ENCODE data around the gene ACTMAP. TPM values are rescaled to one million over a fixed set of nuclear protein-coding genes. Genes with fewer than 3 reads are reported as not detected.

Gene ACTMAP
- total and polyA plus RNA-seq, 2 experiments from 2014 or later, result 3.2 to 14.8 TPM

DNA sequence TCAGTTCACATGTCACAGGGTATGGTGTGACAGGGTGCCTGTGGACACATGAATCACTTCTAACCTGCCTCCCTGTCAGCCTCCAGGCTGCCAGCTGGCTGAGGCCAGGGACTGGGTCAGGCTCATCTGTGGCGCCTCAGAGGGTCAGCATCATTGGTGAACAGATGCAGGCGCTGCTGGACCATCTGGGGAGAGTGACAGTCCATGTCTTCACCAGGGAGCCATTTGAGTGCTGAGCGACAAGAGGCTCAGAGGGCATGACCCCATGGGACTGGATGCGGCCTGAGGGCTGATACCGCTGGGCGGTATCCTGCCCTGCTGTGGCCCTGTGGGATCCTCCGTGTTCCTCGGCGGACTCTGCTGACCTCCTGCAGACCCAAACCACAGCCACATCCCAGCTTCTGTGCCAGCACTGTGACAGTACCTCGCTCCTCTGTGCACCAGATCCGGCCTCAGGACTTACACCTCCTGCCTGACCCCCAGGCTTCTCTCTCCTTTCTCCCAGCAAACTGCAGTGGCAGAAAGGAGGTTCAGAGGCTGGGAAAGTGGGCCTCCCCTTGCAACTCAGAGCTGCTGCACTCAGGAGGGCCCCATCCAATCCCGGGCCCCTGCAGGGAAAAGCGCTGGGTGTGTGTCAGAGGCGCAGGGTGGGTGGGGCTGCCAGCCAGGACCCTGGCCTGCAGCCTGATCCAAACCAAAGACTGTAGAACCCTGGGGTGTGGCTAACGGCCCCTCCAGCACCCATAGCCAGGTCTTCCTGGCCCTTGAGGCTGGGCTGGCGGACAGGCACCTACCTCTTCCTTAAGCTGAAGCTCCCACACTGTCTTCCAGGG, 10.2 kb downstream of the ACTMAP start:
- no peak for DNase-seq (ENCODE audit: low spot score)
- H4K20me1 ChIP-seq (ENCODE audit: insufficient read depth, poor library complexity, severe bottlenecking), result no peaks in the 10 kb centered on the region
- no peaks in the 10 kb centered on the region for H3K36me3 ChIP-seq (replicated peaks; ENCODE audit: insufficient read depth, low read depth)
- peaks cover 7% of the 10 kb centered on the region for H3K4me1 ChIP-seq (ENCODE audit: insufficient read depth)
- peak overlapping the region; percentile 68 for H3K27ac ChIP-seq
- 90% methylated on average over 16 of the region's 16 CpGs for WGBS (ENCODE audit: low lambda C conversion rate, missing lambda C conversion rate)
- H3K79me2 ChIP-seq, result no peaks in the 10 kb centered on the region
- no peak overlapping the region for H3K4me3 ChIP-seq
- TF ChIP-seq EZH2phosphoT487 (IDR thresholded peaks at IDR 0.05; ENCODE audit: low read depth, severe bottlenecking, unreplicated experiment), result no peak
- no peaks in the 10 kb centered on the region for H3K9me3 ChIP-seq (ENCODE audit: low read depth)
- no peak overlapping the region for H2AFZ ChIP-seq
- no peak overlapping the region for H3K4me2 ChIP-seq
- H3K27me3 ChIP-seq, result no peaks in the 10 kb centered on the region
- H3K9me2 ChIP-seq (replicated peaks; ENCODE audit: insufficient read depth), result no peaks in the 10 kb centered on the region

DNA sequence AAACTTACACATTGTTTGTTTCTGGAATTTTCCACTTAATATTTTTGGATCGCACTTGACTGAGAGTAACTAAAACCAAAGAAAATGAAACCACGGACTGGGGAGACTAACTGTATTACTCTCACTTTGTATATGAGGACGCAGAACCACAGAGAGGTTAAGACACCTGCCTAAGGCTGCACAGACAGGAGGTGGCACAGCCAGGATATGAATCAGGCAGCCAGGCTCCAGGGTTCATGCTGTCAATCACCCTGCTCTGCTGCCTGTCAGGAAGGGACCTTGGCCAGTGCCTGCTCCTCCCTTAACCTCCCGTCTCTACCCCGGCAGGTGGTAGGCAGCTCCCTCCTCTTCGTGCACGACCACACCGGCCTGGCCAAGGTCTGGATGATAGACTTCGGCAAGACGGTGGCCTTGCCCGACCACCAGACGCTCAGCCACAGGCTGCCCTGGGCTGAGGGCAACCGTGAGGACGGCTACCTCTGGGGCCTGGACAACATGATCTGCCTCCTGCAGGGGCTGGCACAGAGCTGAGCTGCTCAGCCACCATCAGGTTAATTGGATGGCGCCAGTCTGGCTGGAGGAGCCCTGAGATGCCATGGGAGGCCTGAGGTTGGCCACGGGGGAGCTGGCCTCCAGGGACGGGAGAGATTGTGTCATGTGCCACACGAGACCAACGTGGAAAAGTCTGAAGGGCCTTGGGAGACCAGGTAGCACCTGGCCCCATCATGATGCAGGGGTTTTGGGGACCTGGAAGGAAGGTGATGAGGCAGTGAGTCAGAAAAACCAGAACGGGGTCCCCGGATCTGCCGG, 11.0 kb downstream of the ACTMAP start:
- no peaks in the 10 kb centered on the region for H3K27me3 ChIP-seq
- H2AFZ ChIP-seq, result no peak overlapping the region
- no peak overlapping the region for H3K4me2 ChIP-seq
- no peaks in the 10 kb centered on the region for H3K9me3 ChIP-seq (ENCODE audit: low read depth)
- no peaks in the 10 kb centered on the region for H3K9me2 ChIP-seq (replicated peaks; ENCODE audit: insufficient read depth)
- H3K4me1 ChIP-seq (ENCODE audit: insufficient read depth), result no peaks in the 10 kb centered on the region
- H3K79me2 ChIP-seq, result no peaks in the 10 kb centered on the region
- H4K20me1 ChIP-seq (ENCODE audit: insufficient read depth, poor library complexity, severe bottlenecking), result no peaks in the 10 kb centered on the region
- no peak for DNase-seq (ENCODE audit: low spot score)
- TF ChIP-seq EZH2 (IDR thresholded peaks at IDR 0.05; ENCODE audit: borderline replicate concordance) (no peak), EZH2phosphoT487 (IDR thresholded peaks at IDR 0.05; ENCODE audit: low read depth, severe bottlenecking, unreplicated experiment) (no peak)
- TF ChIP-seq, protein P1, sequence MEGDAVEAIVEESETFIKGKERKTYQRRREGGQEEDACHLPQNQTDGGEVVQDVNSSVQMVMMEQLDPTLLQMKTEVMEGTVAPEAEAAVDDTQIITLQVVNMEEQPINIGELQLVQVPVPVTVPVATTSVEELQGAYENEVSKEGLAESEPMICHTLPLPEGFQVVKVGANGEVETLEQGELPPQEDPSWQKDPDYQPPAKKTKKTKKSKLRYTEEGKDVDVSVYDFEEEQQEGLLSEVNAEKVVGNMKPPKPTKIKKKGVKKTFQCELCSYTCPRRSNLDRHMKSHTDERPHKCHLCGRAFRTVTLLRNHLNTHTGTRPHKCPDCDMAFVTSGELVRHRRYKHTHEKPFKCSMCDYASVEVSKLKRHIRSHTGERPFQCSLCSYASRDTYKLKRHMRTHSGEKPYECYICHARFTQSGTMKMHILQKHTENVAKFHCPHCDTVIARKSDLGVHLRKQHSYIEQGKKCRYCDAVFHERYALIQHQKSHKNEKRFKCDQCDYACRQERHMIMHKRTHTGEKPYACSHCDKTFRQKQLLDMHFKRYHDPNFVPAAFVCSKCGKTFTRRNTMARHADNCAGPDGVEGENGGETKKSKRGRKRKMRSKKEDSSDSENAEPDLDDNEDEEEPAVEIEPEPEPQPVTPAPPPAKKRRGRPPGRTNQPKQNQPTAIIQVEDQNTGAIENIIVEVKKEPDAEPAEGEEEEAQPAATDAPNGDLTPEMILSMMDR (IDR thresholded peaks at IDR 0.05; ENCODE audit: poor library complexity), result no peak
- 93% methylated on average over 22 of the region's 22 CpGs for WGBS (ENCODE audit: low lambda C conversion rate, missing lambda C conversion rate)
- no peaks in the 10 kb centered on the region for H3K36me3 ChIP-seq (replicated peaks; ENCODE audit: insufficient read depth, low read depth)
- no peak overlapping the region for H3K27ac ChIP-seq
- H3K4me3 ChIP-seq, result no peak overlapping the region

DNA sequence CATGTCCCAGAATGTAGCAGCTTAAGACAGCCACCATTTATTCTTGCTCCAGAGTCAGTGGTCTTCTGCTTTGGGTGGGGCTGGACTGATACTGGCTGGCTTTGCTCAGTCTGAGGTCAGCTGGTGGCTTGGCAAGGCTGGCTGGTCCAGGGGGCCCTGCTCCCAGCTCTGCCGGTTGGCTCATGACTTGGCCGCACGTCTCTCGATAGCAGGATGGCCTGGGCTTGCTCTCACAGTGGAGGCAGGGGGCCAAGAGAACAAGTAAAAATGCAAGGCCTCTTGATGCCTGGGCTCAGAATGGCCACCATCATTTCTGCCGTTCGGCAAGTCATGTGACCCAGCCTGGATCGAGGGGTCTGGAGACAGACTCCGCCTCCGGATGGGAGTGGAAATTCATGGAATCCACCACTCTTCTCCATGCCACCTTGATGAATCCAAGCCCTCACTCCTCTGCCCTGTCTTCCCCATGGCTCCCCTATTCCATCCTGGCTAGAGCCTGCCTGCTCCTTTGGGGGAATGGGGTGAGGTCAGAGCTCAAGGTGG, 13.1 kb downstream of the ACTMAP start:
- H3K4me1 ChIP-seq (ENCODE audit: insufficient read depth), result no peaks in the 10 kb centered on the region
- no peak overlapping the region for H3K4me3 ChIP-seq
- no peak for TF ChIP-seq EZH2phosphoT487 (IDR thresholded peaks at IDR 0.05; ENCODE audit: low read depth, severe bottlenecking, unreplicated experiment)
- TF ChIP-seq, protein P1 (IDR thresholded peaks at IDR 0.05; ENCODE audit: poor library complexity), result no peak
- no peak for TF ChIP-seq EZH2 (IDR thresholded peaks at IDR 0.05; ENCODE audit: borderline replicate concordance)
- H4K20me1 ChIP-seq (ENCODE audit: insufficient read depth, poor library complexity, severe bottlenecking), result no peaks in the 10 kb centered on the region
- H3K4me2 ChIP-seq, result no peak overlapping the region
- H3K27ac ChIP-seq, result no peak overlapping the region
- DNase-seq (ENCODE audit: low spot score), result no peak
- no peaks in the 10 kb centered on the region for H3K9me3 ChIP-seq (ENCODE audit: low read depth)
- 90% methylated on average over 9 of the region's 9 CpGs for WGBS (ENCODE audit: low lambda C conversion rate, missing lambda C conversion rate)
- H3K79me2 ChIP-seq, result no peaks in the 10 kb centered on the region
- no peaks in the 10 kb centered on the region for H3K9me2 ChIP-seq (replicated peaks; ENCODE audit: insufficient read depth)
- no peaks in the 10 kb centered on the region for H3K27me3 ChIP-seq
- H2AFZ ChIP-seq, result no peak overlapping the region
- H3K36me3 ChIP-seq (replicated peaks; ENCODE audit: insufficient read depth, low read depth), result no peaks in the 10 kb centered on the region
